Testis (tissue), 2 donors: ENCODE measurements around the gene RMDN2.
"Not testable (repeated sequence)": the region's sequence is repeated elsewhere in the genome, so short reads cannot be mapped to it uniquely, and the experiment has no call there.

ENCODE experiments used
- CTCF ChIP-seq, 3 experiments: fragments of 450-650 bp in 2 of 3; fragments of 200-600 bp in 1 of 3; sonication (generic) in 1 of 3; IDR thresholded peaks; one replicate each; pipeline ENCODE4 v1.5.1; 2016 to 2019; ENCODE audit warnings: antibody characterized with exemption in 3 of 3, mild to moderate bottlenecking in 2 of 3, moderate library complexity in 1 of 3
- POLR2A ChIP-seq: fragments of 450-650 bp; IDR thresholded peaks from one replicate; pipeline ENCODE4 v1.6.1; 2017; ENCODE audit warnings: antibody characterized with exemption, mild to moderate bottlenecking, moderate library complexity

- TF ChIP-seq CTCF (IDR thresholded peaks at IDR 0.05); POLR2A: not testable (repeated sequence)
Measured at GRCh38 chr2:37930392-37930791, 5.3 kb downstream of the RMDN2 start.
